Neural progenitor cell (in vitro differentiated cells): Measurements from ENCODE around the gene CLSTN2. TPM values are rescaled to one million over a fixed set of nuclear protein-coding genes. Genes with fewer than 3 reads are reported as not detected.

Source experiments
- DNase-seq: peaks from one replicate; pipeline ENCODE4 v3.0.0-alpha.2; 2016; ENCODE audit warnings: low spot score
- H2AFZ ChIP-seq: fragments of 200-600 bp; sonication (generic); replicated peaks from 2 replicates; pipeline ENCODE4 v1.6.1; 2016; ENCODE audit warnings: antibody characterized with exemption
- H3F3A ChIP-seq: fragments of 200-600 bp; sonication (generic); 2 replicates; pipeline ENCODE4 v1.6.1; 2016; ENCODE audit warnings: antibody characterized with exemption, low read depth
- H3K27ac ChIP-seq: fragments of 200-600 bp; sonication (generic); 2 replicates; pipeline ENCODE4 v1.5.1; 2016; ENCODE audit warnings: mild to moderate bottlenecking
- H3K27me3 ChIP-seq: fragments of 200-600 bp; sonication (generic); 2 replicates; pipeline ENCODE4 v1.6.1; 2016; ENCODE audit warnings: mild to moderate bottlenecking, moderate library complexity
- H3K36me3 ChIP-seq: fragments of 200-600 bp; sonication (generic); 2 replicates; pipeline ENCODE4 v1.5.1; 2016
- H3K4me1 ChIP-seq: fragments of 200-600 bp; sonication (generic); 2 replicates; pipeline ENCODE4 v1.6.1; 2016; ENCODE audit warnings: mixed run types
- H3K4me2 ChIP-seq: fragments of 200-600 bp; sonication (generic); 2 replicates; pipeline ENCODE4 v1.6.1; 2016
- H3K4me3 ChIP-seq: fragments of 200-600 bp; sonication (generic); 2 replicates; pipeline ENCODE4 v1.5.1; 2016
- H3K79me2 ChIP-seq: fragments of 200-600 bp; sonication (generic); 2 replicates; pipeline ENCODE4 v1.6.1; 2016; ENCODE audit warnings: low read depth
- H3K9ac ChIP-seq: fragments of 200-600 bp; sonication (generic); 2 replicates; pipeline ENCODE4 v1.6.1; 2016
- H3K9me3 ChIP-seq: fragments of 200-600 bp; sonication (generic); 2 replicates; pipeline ENCODE4 v1.5.1; 2016; ENCODE audit warnings: low read depth
- H4K20me1 ChIP-seq: fragments of 200-600 bp; sonication (generic); 2 replicates; pipeline ENCODE4 v1.6.1; 2016; ENCODE audit warnings: low read depth
- H3K27ac Mint-ChIP-seq: 3 replicates; pipeline ENCODE4 v1.8.0; 2021; ENCODE audit warnings: mixed read lengths
- H3K27me3 Mint-ChIP-seq: 2 replicates; pipeline ENCODE4 v1.8.0; 2022; ENCODE audit warnings: low read depth, mild to moderate bottlenecking, inconsistent platforms, moderate library complexity, mixed read lengths; ENCODE audit not compliant: insufficient read depth
- H3K36me3 Mint-ChIP-seq: 3 replicates; pipeline ENCODE4 v1.8.0; 2021; ENCODE audit warnings: mixed read lengths
- H3K4me1 Mint-ChIP-seq: 3 replicates; pipeline ENCODE4 v1.8.0; 2021; ENCODE audit warnings: mixed read lengths
- H3K4me3 Mint-ChIP-seq: 3 replicates; pipeline ENCODE4 v1.8.0; 2021; ENCODE audit warnings: mild to moderate bottlenecking, moderate library complexity, mixed read lengths
- H3K9me3 Mint-ChIP-seq: 3 replicates; pipeline ENCODE4 v1.8.0; 2020; ENCODE audit warnings: mixed read lengths
- EZH2 ChIP-seq: fragments of 200-600 bp; sonication (generic); IDR thresholded peaks from 2 replicates; pipeline ENCODE4 v1.6.1; 2017; ENCODE audit warnings: antibody characterized with exemption, mild to moderate bottlenecking, moderate library complexity
- EZH2phosphoT487 ChIP-seq: fragments of 200-600 bp; sonication (generic); IDR thresholded peaks from 2 replicates; pipeline ENCODE4 v1.6.1; 2017; ENCODE audit warnings: antibody characterized with exemption
- total RNA-seq: library from RNA; depleted of rRNA; stranded (reverse); fragments of >200 nt; gene quantifications from 2 replicates; pipeline ENCODE4 v1.2.3, GENCODE V29; 2015; ENCODE audit warnings: low replicate concordance
- TF ChIP-seq, protein P1 (sequence below): fragments of 200-600 bp; sonication (generic); IDR thresholded peaks from 2 replicates; pipeline ENCODE4 v1.5.1; 2017; ENCODE audit warnings: antibody characterized with exemption, mild to moderate bottlenecking

Gene CLSTN2
- total RNA-seq, 1 donor from 2014 or later: 0.22 TPM

DNA sequence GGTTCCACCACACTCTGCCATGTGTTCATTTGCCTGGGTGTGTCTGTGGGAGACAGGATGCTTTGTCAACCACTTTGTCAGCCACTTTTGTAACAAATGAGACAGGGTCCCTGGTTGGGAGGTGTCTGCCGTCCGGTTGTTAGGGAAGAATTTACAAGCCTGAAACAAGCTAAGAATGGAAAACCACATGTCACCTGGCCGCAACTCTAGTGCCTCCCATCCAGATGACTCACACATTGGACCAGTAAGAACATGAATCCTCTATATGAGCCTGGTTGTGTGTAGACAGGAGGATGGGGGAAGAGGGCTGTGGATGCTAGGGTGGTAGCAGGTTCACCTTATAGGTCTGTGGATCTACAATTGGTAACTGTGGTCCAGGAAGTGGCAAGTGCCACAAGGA lies 335.3 kb downstream of the CLSTN2 start:
- H3K36me3 ChIP-seq: no peaks in the 10 kb centered on the region
- no peak overlapping the region for H3K9ac ChIP-seq
- H3K79me2 ChIP-seq: no peaks in the 10 kb centered on the region
- H3K27ac ChIP-seq: no peak overlapping the region
- no peaks in the 10 kb centered on the region for H3K9me3 ChIP-seq
- Mint-ChIP-seq H3K4me3 (no peak overlapping the region), H3K27ac (no peak overlapping the region), H3K27me3 (no peaks in the 10 kb centered on the region), H3K36me3 (no peaks in the 10 kb centered on the region), H3K9me3 (no peaks in the 10 kb centered on the region), H3K4me1 (peaks cover 8% of the 10 kb centered on the region)
- DNase-seq: no peak
- TF ChIP-seq EZH2 (no peak), EZH2phosphoT487 (no peak)
- TF ChIP-seq, protein P1, sequence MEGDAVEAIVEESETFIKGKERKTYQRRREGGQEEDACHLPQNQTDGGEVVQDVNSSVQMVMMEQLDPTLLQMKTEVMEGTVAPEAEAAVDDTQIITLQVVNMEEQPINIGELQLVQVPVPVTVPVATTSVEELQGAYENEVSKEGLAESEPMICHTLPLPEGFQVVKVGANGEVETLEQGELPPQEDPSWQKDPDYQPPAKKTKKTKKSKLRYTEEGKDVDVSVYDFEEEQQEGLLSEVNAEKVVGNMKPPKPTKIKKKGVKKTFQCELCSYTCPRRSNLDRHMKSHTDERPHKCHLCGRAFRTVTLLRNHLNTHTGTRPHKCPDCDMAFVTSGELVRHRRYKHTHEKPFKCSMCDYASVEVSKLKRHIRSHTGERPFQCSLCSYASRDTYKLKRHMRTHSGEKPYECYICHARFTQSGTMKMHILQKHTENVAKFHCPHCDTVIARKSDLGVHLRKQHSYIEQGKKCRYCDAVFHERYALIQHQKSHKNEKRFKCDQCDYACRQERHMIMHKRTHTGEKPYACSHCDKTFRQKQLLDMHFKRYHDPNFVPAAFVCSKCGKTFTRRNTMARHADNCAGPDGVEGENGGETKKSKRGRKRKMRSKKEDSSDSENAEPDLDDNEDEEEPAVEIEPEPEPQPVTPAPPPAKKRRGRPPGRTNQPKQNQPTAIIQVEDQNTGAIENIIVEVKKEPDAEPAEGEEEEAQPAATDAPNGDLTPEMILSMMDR: no peak
- no peak overlapping the region for H3K4me3 ChIP-seq
- H3K4me2 ChIP-seq: no peak overlapping the region
- peaks cover 5% of the 10 kb centered on the region for H3K4me1 ChIP-seq
- H3F3A ChIP-seq: peaks cover 7% of the 10 kb centered on the region
- no peak overlapping the region for H2AFZ ChIP-seq
- H4K20me1 ChIP-seq: no peaks in the 10 kb centered on the region
- H3K27me3 ChIP-seq: no peaks in the 10 kb centered on the region

DNA sequence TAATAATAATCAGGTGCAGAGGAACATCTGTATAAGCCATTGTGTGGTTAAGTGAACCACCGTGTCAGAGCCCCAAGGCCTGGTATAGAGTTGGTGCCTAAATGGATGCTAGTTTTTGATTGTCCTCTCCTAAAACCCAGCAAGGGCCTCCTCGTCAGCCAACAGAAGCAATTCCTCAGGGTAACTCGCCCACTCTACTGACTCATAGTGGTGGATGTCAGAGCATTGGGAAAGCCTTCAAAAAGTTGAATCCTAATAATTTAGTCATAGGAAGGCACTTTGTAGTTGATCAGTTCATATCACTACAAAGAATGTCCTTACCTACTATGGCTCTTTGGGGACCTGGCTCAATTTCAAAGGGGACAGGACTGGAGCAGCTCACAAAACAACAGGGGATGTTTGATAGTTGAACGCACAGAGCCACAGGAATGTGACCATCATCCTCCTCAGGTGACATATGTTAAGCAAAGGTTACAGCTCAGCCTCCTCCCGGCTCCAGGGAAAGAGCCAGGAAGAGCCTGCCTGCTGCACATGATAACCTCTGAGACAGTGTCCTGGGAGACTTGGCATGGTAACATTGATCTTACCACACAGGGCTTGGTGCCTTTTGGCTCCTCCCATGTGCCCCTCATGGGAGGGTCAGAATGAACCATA lies 338.7 kb downstream of the CLSTN2 start:
- H3K4me1 Mint-ChIP-seq: peaks cover 30% of the 10 kb centered on the region
- no peak overlapping the region for H3K27ac Mint-ChIP-seq
- no peaks in the 10 kb centered on the region for H3K9me3 Mint-ChIP-seq
- H3K4me3 Mint-ChIP-seq: no peak overlapping the region
- peaks cover 21% of the 10 kb centered on the region for H3K4me1 ChIP-seq
- no peak overlapping the region for H3K4me2 ChIP-seq
- TF ChIP-seq EZH2phosphoT487 (no peak), EZH2 (no peak)
- TF ChIP-seq, protein P1: no peak
- H3K36me3 ChIP-seq: no peaks in the 10 kb centered on the region
- DNase-seq: no peak
- H3K27me3 Mint-ChIP-seq: no peaks in the 10 kb centered on the region
- H3K9me3 ChIP-seq: no peaks in the 10 kb centered on the region
- no peak overlapping the region for H3K4me3 ChIP-seq
- no peaks in the 10 kb centered on the region for H4K20me1 ChIP-seq
- H3F3A ChIP-seq: no peaks in the 10 kb centered on the region
- H3K27ac ChIP-seq: no peak overlapping the region
- H3K27me3 ChIP-seq: no peaks in the 10 kb centered on the region
- H3K9ac ChIP-seq: no peak overlapping the region
- H3K36me3 Mint-ChIP-seq: no peaks in the 10 kb centered on the region
- no peak overlapping the region for H2AFZ ChIP-seq
- H3K79me2 ChIP-seq: no peaks in the 10 kb centered on the region

DNA sequence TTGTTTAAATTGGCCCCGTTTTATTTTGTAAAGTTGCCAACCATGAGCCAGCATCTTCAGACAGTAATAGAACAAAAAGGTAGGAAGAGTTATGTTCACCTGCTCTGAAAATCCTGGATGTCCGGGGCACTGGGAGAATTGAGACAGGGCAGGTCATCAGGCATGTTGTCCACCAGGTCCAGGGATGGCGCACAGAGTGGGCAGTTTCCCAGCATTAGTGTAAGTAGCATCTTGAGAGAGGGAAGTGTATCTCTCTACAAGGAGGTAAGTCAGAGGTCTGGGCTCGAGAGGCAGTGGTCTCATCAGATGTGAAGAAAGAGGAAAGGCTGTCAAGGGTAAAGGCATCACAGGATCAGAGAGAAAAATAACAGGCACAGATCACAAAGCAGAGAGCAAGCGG lies 339.4 kb downstream of the CLSTN2 start:
- Mint-ChIP-seq H3K4me3 (no peak overlapping the region), H3K36me3 (no peaks in the 10 kb centered on the region), H3K9me3 (no peaks in the 10 kb centered on the region), H3K27ac (no peak overlapping the region), H3K27me3 (no peaks in the 10 kb centered on the region), H3K4me1 (peaks cover 33% of the 10 kb centered on the region)
- no peak for TF ChIP-seq EZH2phosphoT487
- no peak for TF ChIP-seq EZH2
- TF ChIP-seq, protein P1: no peak
- no peaks in the 10 kb centered on the region for H3K79me2 ChIP-seq
- no peaks in the 10 kb centered on the region for H3K9me3 ChIP-seq
- no peak for DNase-seq
- H3F3A ChIP-seq: no peaks in the 10 kb centered on the region
- no peak overlapping the region for H2AFZ ChIP-seq
- H3K4me1 ChIP-seq: peaks cover 21% of the 10 kb centered on the region
- no peak overlapping the region for H3K27ac ChIP-seq
- no peak overlapping the region for H3K4me3 ChIP-seq
- no peaks in the 10 kb centered on the region for H4K20me1 ChIP-seq
- no peaks in the 10 kb centered on the region for H3K27me3 ChIP-seq
- H3K36me3 ChIP-seq: no peaks in the 10 kb centered on the region
- no peak overlapping the region for H3K4me2 ChIP-seq
- H3K9ac ChIP-seq: no peak overlapping the region
